ENCODE data around the gene TTC32. TPM values are rescaled to one million over a fixed set of nuclear protein-coding genes. Genes with fewer than 3 reads are reported as not detected.
A peak's percentile ranks its signal among the peaks of the same experiment; 100 is the strongest.

The TTC32 gene
- total RNA-seq, 2 donors from 2014 or later, result 16.6 to 20.6 TPM

GRCh38 chr2:19874726-19875125 is 27.1 kb downstream of the TTC32 start:
- WGBS, result 44% methylated on average over 3 of the region's 3 CpGs
- peak; percentile 44 for DNase-seq (ENCODE audit: low spot score)
- Histone ChIP-seq H3K36me3 (no peaks in the 10 kb centered on the region), H3K27ac (peak overlapping the region in 1 of 2 donors; percentile 4), H3K4me1 (replicated peaks) (no peaks in the 10 kb centered on the region), H3K27me3 (replicated peaks; ENCODE audit: insufficient read depth) (no peaks in the 10 kb centered on the region), H3K4me3 (no peak overlapping the region), H3K9me3 (no peaks in the 10 kb centered on the region)
- TF ChIP-seq CTCF (IDR thresholded peaks at IDR 0.05) (no peak), POLR2AphosphoS5 (IDR thresholded peaks at IDR 0.05) (peak; percentile 63)
- intact Hi-C loops (cut with DNase I), result no loop called here

DNA sequence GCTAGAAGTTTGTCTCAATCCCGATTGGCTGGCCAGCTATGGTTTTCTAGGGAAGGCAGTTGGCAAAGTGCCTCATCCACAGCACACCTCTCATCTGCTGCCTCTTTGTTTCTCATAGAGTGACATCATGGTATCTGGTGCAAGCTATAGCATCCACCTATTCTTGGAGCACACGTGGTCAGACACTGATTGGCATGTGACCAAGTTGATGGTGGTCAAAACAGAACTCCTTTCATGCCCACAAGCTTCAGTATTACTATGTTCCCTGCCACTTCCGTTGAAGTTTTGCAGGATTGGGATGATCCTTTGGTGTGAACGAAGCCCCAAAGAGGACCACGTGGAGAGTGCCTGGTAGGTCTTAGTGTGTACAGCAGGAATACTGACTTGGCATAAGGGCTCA is 28.8 kb downstream of the TTC32 start:
- Histone ChIP-seq H3K36me3 (no peaks in the 10 kb centered on the region), H3K27ac (no peak overlapping the region), H3K4me3 (no peak overlapping the region), H3K9me3 (no peaks in the 10 kb centered on the region), H3K27me3 (replicated peaks; ENCODE audit: insufficient read depth) (no peaks in the 10 kb centered on the region), H3K4me1 (replicated peaks) (no peaks in the 10 kb centered on the region)
- intact Hi-C loops (cut with DNase I), result no loop called here
- TF ChIP-seq POLR2AphosphoS5 (IDR thresholded peaks at IDR 0.05) (no peak), CTCF (IDR thresholded peaks at IDR 0.05) (no peak), POLR2A (IDR thresholded peaks at IDR 0.05) (no peak)
- 88% methylated on average over 5 of the region's 5 CpGs for WGBS
- DNase-seq (ENCODE audit: low spot score), result no peak

GRCh38 chr2:19872302-19872701 is 29.5 kb downstream of the TTC32 start:
- intact Hi-C loops (cut with DNase I), result no loop called here
- TF ChIP-seq POLR2AphosphoS5 (IDR thresholded peaks at IDR 0.05) (no peak), POLR2A (IDR thresholded peaks at IDR 0.05) (no peak), CTCF (IDR thresholded peaks at IDR 0.05) (no peak)
- no peak for DNase-seq (ENCODE audit: low spot score)
- Histone ChIP-seq H3K9me3 (no peaks in the 10 kb centered on the region), H3K27me3 (replicated peaks; ENCODE audit: insufficient read depth) (no peaks in the 10 kb centered on the region), H3K4me1 (replicated peaks) (no peaks in the 10 kb centered on the region), H3K36me3 (no peaks in the 10 kb centered on the region), H3K4me3 (no peak overlapping the region), H3K27ac (no peak overlapping the region)
- WGBS, result 90% methylated on average over 3 of the region's 3 CpGs

- no peaks in the 10 kb centered on the region for H3K4me1 ChIP-seq (replicated peaks)
- TF ChIP-seq POLR2AphosphoS5 (IDR thresholded peaks at IDR 0.05) (no peak), CTCF (IDR thresholded peaks at IDR 0.05) (no peak), POLR2A (IDR thresholded peaks at IDR 0.05) (no peak)
- H3K9me3 ChIP-seq, result no peaks in the 10 kb centered on the region
- no peak for DNase-seq (ENCODE audit: low spot score)
- H3K4me3 ChIP-seq, result no peak overlapping the region
- no peaks in the 10 kb centered on the region for H3K36me3 ChIP-seq
- no peak overlapping the region for H3K27ac ChIP-seq
- intact Hi-C loops (cut with DNase I), result no loop called here
- WGBS, result 94% methylated on average over 2 of the region's 2 CpGs
- H3K27me3 ChIP-seq (replicated peaks; ENCODE audit: insufficient read depth), result no peaks in the 10 kb centered on the region
Observed at GRCh38 chr2:19871836-19872235, 29.9 kb downstream of the TTC32 start.

GRCh38 chr2:19870792-19871191 is 31.0 kb downstream of the TTC32 start:
- intact Hi-C loops (cut with DNase I), result no loop called here
- 97% methylated on average over 4 of the region's 4 CpGs for WGBS
- DNase-seq (ENCODE audit: low spot score), result no peak
- Histone ChIP-seq H3K4me3 (no peak overlapping the region), H3K4me1 (replicated peaks) (no peaks in the 10 kb centered on the region), H3K27ac (no peak overlapping the region), H3K36me3 (no peaks in the 10 kb centered on the region), H3K27me3 (replicated peaks; ENCODE audit: insufficient read depth) (no peaks in the 10 kb centered on the region), H3K9me3 (no peaks in the 10 kb centered on the region)
- no peak for TF ChIP-seq POLR2A (IDR thresholded peaks at IDR 0.05)
- no peak for TF ChIP-seq CTCF (IDR thresholded peaks at IDR 0.05)
- no peak for TF ChIP-seq POLR2AphosphoS5 (IDR thresholded peaks at IDR 0.05)

All from prostate gland (tissue), 2 donors.